GM10847 (cell line): Measurements from ENCODE around the gene CEP128.

Experiments
- POLR2A ChIP-seq: IDR thresholded peaks from 2 replicates; pipeline ENCODE4 v1.6.1; 2011; ENCODE audit not compliant: insufficient read length; ENCODE audit errors: extremely low read depth

The CEP128 gene

DNA sequence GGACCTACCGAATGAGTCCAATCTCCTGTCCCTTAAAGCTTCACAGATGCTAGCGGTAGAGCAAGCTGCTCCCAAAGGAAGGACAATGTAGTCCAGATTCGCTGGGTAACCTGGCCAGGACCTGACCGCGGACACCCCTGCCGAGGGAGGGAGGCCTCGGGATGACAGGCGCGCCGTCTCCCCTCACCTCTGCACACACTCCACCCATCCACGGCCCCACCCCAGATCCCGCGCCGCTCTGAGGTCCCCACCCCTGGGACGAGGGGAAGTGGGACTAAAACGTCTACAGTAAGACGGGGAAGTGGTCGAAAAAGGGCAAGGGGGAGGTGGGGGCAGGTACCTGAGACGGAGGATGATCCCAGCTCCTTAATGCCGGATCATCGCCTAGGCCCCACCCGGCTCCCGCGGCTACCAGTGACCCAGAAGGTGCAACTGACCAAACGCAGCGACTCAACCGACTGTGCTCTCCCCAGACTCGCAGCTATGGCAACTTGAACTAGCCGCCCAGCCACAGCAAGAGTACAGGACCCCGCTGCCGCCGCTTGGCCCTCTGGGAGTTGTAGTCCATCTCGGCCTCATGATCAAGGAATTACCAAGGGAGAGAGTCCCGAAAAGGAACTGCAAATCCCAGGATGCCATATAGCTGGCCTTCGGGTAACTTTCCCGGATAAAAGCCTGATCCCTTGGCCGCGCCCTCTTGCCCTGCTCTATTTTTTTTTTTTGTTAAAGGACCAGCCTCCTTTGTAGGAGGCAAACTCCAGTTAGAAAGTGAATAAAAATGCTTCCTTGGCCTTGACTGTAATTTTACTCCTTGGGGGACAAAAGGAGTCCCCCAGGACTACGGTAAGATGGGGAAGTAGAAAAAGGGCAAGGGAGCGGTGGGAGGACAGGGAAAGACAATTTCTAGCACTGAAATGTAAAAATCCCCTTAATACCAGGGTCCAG is at the start of gene CEP128:
CEP128 (minus strand) TSS at position 498 of the 945 bp plus-strand sequence.
- TF ChIP-seq POLR2A: peak; percentile 36

GRCh38 chr14:80988735-80989429 is 47.3 kb upstream of the CEP128 start:
- TF ChIP-seq POLR2A: no peak

- TF ChIP-seq POLR2A: no peak
Observed at GRCh38 chr14:80988192-80988591, 46.7 kb upstream of the CEP128 start.

GRCh38 chr14:80987235-80988032 is 45.9 kb upstream of the CEP128 start:
- no peak for TF ChIP-seq POLR2A

DNA sequence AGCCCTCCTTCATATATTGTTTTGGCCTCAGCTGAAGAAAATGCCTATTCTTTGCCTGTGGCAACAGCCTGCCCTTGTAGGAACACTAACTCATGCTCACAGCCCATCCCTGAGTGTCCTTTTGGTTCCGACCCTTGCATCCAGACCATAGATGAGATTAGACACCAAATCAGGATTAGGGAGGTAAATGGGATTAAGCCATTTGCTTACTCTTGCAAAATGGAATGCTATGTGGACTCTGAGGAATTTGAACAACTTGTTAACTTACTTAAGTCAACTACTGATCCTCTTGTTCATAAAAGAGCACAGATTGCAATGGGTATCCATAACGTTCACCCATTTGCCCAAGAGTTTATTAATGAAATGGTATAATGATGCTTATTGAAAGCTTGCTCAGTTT is 41.2 kb upstream of the CEP128 start:
- no peak for TF ChIP-seq POLR2A

GRCh38 chr14:80981673-80982072 is 40.1 kb upstream of the CEP128 start:
- TF ChIP-seq POLR2A: no peak

DNA sequence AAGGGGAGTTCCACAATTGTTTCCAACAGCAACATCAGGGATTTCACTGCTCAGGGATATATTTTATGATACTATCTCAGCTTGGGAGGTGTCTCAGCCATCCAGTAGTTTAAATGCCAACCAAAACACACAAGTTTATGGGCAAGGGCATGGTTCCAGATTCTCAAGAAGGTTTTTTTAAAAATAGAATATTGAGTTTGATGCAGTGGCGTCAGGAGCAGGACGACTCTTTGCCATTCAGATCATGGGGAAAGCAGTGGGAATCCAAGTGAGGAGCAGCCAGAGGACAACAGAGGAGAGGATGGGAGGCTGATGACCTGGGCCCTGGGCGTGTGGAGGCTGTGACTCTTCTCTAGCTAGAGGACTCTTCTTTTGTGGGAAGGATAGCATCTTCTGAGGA is 39.6 kb upstream of the CEP128 start:
- no peak for TF ChIP-seq POLR2A

DNA sequence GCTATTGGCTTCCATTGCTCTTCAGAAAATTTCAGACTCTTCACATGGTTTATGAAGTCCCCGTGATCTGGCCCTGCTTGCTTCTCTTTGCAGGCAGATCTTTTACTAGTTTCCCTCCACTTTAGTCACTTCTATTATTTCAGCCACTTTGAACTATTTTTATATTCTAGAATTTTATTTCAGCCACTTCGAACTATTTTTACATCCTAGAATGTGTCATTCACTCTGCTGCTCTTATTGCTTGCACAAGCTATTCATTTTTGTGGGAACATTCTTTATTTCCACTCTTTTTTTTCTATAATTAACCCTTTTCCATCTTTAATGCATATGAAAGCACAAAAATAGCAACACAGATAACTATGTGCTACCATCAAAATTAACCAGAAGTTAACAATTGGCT is 38.4 kb upstream of the CEP128 start:
- TF ChIP-seq POLR2A: no peak

DNA sequence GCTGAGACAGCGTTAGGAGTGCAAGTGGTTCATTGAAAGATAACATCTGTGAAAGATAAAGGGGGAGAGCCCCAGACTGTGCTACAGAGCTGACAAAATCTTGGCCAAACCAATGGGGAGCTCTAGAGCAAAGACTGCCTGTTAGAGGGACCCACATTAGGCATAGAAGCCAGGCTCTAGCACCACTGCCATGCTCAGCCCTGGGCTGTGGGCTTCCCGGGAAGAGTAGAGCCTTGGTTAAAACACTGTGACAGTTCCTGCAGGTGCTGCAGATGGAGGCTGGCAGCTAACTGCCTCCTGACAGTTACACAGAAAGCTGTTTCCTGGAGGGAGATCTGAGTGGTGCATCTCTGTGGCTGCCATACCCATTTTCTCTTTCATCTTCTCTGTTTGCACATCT is 36.9 kb upstream of the CEP128 start:
- TF ChIP-seq POLR2A: no peak

- no peak for TF ChIP-seq POLR2A
Observed at GRCh38 chr14:80977221-80977620, 35.7 kb upstream of the CEP128 start.

- TF ChIP-seq POLR2A: no peak
Observed at GRCh38 chr14:80974679-80975078, 33.1 kb upstream of the CEP128 start.

DNA sequence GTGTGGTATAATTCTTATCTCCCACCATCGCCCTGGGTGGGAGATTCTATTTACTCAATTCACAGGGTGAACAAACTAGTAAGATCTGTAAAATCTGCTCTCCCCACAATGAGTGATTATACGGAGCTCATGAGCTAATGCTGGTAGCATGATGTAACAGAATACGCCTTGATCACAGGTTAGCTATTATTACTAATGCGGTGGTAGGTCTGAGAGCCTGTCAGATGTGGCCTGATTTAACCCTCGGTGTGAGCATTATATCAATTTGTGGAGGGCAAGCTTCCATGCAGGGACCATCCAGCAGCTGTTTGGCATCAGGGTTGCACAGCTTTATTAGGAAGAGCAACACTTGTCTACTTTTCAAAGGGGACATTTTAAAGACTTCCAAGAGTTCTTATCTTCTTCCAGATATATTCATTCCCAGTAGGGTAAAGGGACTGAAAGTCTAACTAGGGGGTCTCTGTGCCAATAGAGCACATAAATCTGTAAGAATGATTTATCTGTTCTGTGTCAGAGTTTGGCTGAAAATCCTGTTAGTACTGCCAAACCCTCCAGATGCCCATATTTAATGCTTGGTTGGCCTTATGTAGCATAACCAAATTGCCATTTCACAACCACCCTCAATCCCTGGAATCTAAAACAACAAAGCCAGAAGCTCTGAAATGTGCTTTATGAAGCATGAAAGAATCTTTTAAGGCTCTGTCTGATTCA is 32.5 kb upstream of the CEP128 start:
- TF ChIP-seq POLR2A: no peak

DNA sequence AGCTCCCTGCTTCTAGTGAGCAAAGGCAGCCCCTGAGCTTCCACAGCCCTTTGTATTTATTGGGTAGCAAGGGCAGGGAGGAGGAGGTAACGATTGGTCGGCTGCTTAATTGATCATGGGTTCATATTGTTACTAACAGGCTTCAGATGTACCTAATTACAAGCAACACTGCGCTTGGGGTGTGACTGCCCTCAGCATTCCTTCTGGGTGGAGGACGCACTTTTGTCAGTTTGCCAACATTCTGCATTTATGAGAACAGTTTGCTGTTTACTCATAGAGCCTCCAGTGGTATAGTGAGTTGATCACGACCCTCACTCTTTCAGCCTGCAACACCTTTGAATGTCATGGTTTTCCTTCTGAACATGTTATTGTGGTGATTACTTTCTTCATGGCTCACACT is 23.5 kb upstream of the CEP128 start:
- no peak for TF ChIP-seq POLR2A

- no peak for TF ChIP-seq POLR2A
Observed at GRCh38 chr14:80959496-80959895, 18.0 kb upstream of the CEP128 start.

DNA sequence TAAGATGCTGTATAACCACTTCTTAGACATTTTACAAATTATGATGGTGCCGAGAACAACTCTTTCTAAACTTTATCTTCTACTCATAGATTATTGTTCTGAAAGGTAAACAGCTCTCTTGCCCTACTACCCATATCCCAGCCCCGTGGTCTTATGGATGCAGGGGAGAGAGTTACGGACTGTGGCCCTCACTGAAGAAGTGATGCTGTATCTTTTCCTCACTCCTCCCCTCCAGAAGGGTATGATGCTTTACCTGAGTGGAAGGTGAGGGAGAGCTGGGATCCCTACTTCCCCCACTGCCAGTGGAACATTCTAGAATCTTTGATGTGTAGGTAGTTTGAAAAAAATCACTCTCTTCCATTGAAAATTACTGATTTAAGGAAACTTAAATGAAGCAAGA is 17.4 kb upstream of the CEP128 start:
- TF ChIP-seq POLR2A: no peak
